A673 (cell line): ENCODE data around the gene CAND1. TPM values are rescaled to one million over a fixed set of nuclear protein-coding genes. Genes with fewer than 3 reads are reported as not detected.

Experiments used
- BruUV-seq: library from RNA; stranded (reverse); fragments of 400-500 nt; replicated peaks from 2 replicates; lab custom pipeline; 2021; lab: Mats Ljungman, UMichigan
- CTCF ChIA-PET: fragments of 300-600 bp; sonication (Branson Sonifier 250); formaldehyde crosslinking; loops from one replicate; lab custom pipeline; 2022; ENCODE audit warnings: antibody characterized with exemption; lab: Charles Lee
- POLR2A ChIA-PET: fragments of 300-600 bp; sonication (Branson Sonifier 250); formaldehyde crosslinking; loops from one replicate; lab custom pipeline; 2022; ENCODE audit warnings: antibody characterized with exemption; ENCODE audit not compliant: low non-redundant PET; lab: Charles Lee
- DNase-seq: peaks from one replicate; pipeline ENCODE4 v3.0.0-alpha.2; 2015; ENCODE audit warnings: low spot score
- H3K27ac ChIP-seq: fragments of 200-600 bp; sonication (generic); 2 replicates; pipeline ENCODE4 v1.5.1; 2016; ENCODE audit warnings: mixed run types, low read depth, mild to moderate bottlenecking, mixed read lengths, antibody characterized with exemption, low read length; ENCODE audit not compliant: poor library complexity, severe bottlenecking
- H3K27me3 ChIP-seq: fragments of 200-600 bp; sonication (generic); replicated peaks from 2 replicates; pipeline ENCODE4 v1.6.1; 2017; ENCODE audit warnings: mixed run types, low read depth, mild to moderate bottlenecking, mixed read lengths, antibody characterized with exemption, low read length; ENCODE audit not compliant: insufficient read depth, poor library complexity
- H3K36me3 ChIP-seq: fragments of 200-600 bp; sonication (generic); 2 replicates; pipeline ENCODE4 v1.6.1; 2016; ENCODE audit warnings: mixed run types, mild to moderate bottlenecking, mixed read lengths, antibody characterized with exemption, low read length; ENCODE audit not compliant: insufficient read depth, poor library complexity, severe bottlenecking
- H3K4me1 ChIP-seq: fragments of 200-600 bp; sonication (generic); 2 replicates; pipeline ENCODE4 v1.6.1; 2017; ENCODE audit warnings: mixed run types, mild to moderate bottlenecking, mixed read lengths, antibody characterized with exemption, low read length; ENCODE audit not compliant: insufficient read depth, poor library complexity, severe bottlenecking
- H3K4me3 ChIP-seq: fragments of 200-600 bp; sonication (generic); 2 replicates; pipeline ENCODE4 v1.5.1; 2016; ENCODE audit warnings: low read depth, mixed run types, mild to moderate bottlenecking, mixed read lengths, low read length; ENCODE audit not compliant: poor library complexity, severe bottlenecking
- H3K9me3 ChIP-seq: fragments of 200-600 bp; sonication (generic); 2 replicates; pipeline ENCODE4 v1.6.1; 2016; ENCODE audit warnings: mixed run types, low read depth, mild to moderate bottlenecking, mixed read lengths, antibody characterized with exemption, low read length; ENCODE audit not compliant: poor library complexity, severe bottlenecking
- CTCF ChIP-seq: fragments of 300-800, 200-600 bp; sonication (generic); conservative IDR thresholded peaks from 2 replicates; pipeline ENCODE4 v1.5.1; 2017; ENCODE audit warnings: low read depth, mild to moderate bottlenecking, antibody characterized with exemption, low read length, moderate library complexity, mixed read lengths
- EZH2 ChIP-seq: fragments of 200-600 bp; sonication (generic); IDR thresholded peaks from 2 replicates; pipeline ENCODE4 v1.6.1; 2017; ENCODE audit warnings: borderline replicate concordance, low read depth, mild to moderate bottlenecking, mixed read lengths, antibody characterized with exemption, low read length; ENCODE audit not compliant: poor library complexity, severe bottlenecking
- intact Hi-C: fragments of 100-400 bp; cut with micrococcal nuclease; formaldehyde crosslinking; loops from one replicate; pipeline ENCODE4 v1.10.0; 2022; ENCODE audit not compliant: unreplicated experiment
- total RNA-seq: library from RNA; stranded (reverse); gene quantifications from 2 replicates; pipeline ENCODE4 v1.2.3, GENCODE V29; 2021

Gene CAND1
- total RNA-seq, 1 experiment from 2014 or later = 195 TPM

DNA sequence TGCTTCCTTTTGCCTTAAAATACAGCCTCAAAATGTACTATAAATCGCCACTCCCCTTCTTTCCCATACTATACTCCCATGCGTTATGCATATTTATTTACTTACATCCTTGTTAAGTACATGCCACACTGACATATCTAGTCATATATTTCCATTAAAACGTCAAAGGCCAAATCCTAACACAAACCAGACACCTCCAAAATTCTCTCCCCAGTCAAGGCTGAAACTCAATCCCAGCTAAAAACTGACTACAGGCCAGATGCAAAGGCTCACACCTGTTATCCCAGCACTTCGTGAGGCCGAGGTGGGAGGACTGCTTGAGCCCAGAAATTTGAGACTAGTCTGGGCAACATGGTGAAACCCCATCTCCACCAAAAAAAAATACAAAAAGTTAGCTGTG lies 5.7 kb upstream of the CAND1 start:
- H3K9me3 ChIP-seq = no peaks in the 10 kb centered on the region
- no peak for DNase-seq
- no TSS peak for BruUV-seq
- POLR2A ChIA-PET = no interaction called here
- H3K4me1 ChIP-seq = peaks cover 6% of the 10 kb centered on the region
- H3K27ac ChIP-seq = no peak overlapping the region
- TF ChIP-seq EZH2 (no peak), CTCF (no peak)
- intact Hi-C loops = no loop called here
- no peak overlapping the region for H3K4me3 ChIP-seq
- H3K36me3 ChIP-seq = no peaks in the 10 kb centered on the region
- CTCF ChIA-PET = no interaction called here
- H3K27me3 ChIP-seq = no peaks in the 10 kb centered on the region

DNA sequence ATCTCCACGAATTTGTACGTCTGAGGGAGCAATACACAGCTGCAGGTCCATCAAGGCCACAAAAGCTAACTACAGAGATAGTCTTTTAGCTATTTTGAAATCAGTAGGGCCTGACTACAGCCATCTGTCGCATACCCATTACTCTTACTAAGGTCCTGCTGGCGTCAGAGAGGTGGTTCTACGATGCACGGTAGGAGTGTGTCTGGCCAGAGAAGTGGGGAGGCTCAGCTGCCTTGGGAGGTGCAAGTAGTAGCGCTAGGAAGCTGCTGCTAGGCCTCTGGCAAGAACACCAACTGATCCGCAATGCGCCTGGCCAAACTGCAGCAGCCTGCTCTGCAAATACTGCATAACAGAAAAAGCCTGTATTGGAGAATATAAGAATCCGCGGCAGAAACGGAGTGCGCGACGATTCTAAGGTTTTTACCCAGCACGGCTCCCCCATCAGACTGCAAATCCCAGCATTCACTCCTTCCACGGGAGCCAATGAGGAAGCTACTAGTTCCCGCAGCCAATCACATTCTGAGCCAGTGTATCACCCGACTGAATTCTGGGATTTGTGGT lies 743 bp upstream of the CAND1 start:
- Histone ChIP-seq H3K27ac (peak overlapping the region; percentile 98), H3K9me3 (no peaks in the 10 kb centered on the region), H3K36me3 (no peaks in the 10 kb centered on the region), H3K4me1 (peaks cover 21% of the 10 kb centered on the region), H3K4me3 (peak overlapping the region; percentile 89), H3K27me3 (no peaks in the 10 kb centered on the region)
- DNase-seq = peak; percentile 98
- TSS peak; percentile 75 for BruUV-seq
- ChIA-PET CTCF (interaction anchor here (1.4 kb wide), 1 partner anchor 107 kb away, joined by 6 read pairs; no protein-coding TSS in a partner anchor), POLR2A (interaction anchor here (0.5 kb wide), 1 partner anchor 26 kb away, joined by 3 read pairs; no protein-coding TSS in a partner anchor)
- TF ChIP-seq CTCF = no peak
- TF ChIP-seq EZH2 = no peak
- intact Hi-C loops = no loop called here

DNA sequence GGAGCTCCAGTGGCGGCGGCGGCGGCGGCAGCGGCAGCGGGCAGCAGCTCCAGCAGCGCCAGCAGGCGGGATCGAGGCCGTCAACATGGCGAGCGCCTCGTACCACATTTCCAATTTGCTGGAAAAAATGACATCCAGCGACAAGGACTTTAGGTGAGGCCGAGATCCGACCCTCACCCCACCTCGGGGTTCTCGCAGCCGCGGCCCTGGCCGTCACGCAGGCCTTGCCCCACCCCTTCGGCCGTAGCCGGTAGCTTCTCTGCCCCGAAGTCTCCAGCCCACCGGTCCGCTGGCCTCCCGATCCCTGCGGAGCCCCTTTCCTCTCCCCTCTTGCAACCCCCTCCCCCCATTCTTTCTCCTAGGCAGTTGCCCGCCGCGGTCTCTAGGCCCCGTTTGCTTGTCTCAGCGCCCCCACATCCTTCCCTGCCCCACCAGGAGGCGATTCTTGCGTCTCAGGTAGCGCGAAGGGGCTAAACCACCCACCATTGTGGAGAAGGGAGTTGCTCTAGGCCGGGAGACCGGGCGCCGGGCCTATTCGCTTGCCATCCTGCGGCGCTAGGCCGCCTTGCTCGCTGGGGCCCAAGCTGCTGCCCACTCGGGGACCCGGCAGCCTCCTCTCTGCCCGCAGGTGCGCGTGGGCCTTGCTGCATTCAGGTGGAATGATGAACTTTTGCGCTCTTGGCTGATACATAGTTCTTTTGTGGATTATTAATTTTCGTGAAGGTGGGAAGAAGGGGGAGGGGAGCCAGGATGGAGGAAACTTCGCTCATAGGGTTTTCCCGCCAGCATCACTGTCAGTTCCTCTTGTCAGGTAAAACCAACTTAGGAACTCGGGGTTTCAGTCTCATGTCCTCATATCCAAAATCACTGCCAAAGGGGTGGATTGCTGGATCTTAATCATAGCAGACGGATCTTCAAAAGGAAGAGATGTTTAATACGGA lies 745 bp downstream of the CAND1 start:
- TF ChIP-seq EZH2 (no peak), CTCF (no peak)

More for the DNA sequence above, 745 bp downstream of the CAND1 start:
- intact Hi-C loops = no loop called here
- H3K27me3 ChIP-seq = no peaks in the 10 kb centered on the region
- no peaks in the 10 kb centered on the region for H3K36me3 ChIP-seq
- DNase-seq = peak; percentile 55
- ChIA-PET CTCF (interaction anchor here (1.4 kb wide), 1 partner anchor 109 kb away, joined by 6 read pairs; no protein-coding TSS in a partner anchor), POLR2A (no interaction called here)
- H3K4me1 ChIP-seq = peaks cover 32% of the 10 kb centered on the region
- no peaks in the 10 kb centered on the region for H3K9me3 ChIP-seq
- H3K27ac ChIP-seq = peak overlapping the region; percentile 98
- no TSS peak for BruUV-seq
- peak overlapping the region; percentile 89 for H3K4me3 ChIP-seq
